Astrocyte (in vitro differentiated cells and primary cell): ENCODE data around the gene ADRA2C. TPM values are rescaled to one million over a fixed set of nuclear protein-coding genes. Genes with fewer than 3 reads are reported as not detected.

Experiments used
- DNase-seq: peaks from one replicate; pipeline ENCODE4 v3.0.0-alpha.2; 2010; ENCODE audit warnings: low read depth
- FAIRE-seq: peaks from 2 replicates; lab custom pipeline; 2011; peaks lifted over from hg19 to GRCh38; lab: Jason Lieb, UNC
- H2AFZ ChIP-seq: 2 replicates; pipeline ENCODE4 v1.6.0; 2012; ENCODE audit warnings: low read depth, low read length, inconsistent platforms
- H3K27ac ChIP-seq: 2 replicates; pipeline ENCODE4 v1.5.1; 2011; ENCODE audit warnings: low read depth, low read length, inconsistent platforms
- H3K27me3 ChIP-seq: 2 replicates; pipeline ENCODE4 v1.6.0; 2011; ENCODE audit warnings: low read length, inconsistent platforms; ENCODE audit not compliant: insufficient read depth
- H3K36me3 ChIP-seq: 2 replicates; pipeline ENCODE4 v1.5.1; 2011; ENCODE audit warnings: low read length, inconsistent platforms; ENCODE audit not compliant: insufficient read depth
- H3K4me1 ChIP-seq: 2 replicates; pipeline ENCODE4 v1.5.1; 2011; ENCODE audit warnings: low read length, inconsistent platforms; ENCODE audit not compliant: insufficient read depth
- H3K4me2 ChIP-seq: 2 replicates; pipeline ENCODE4 v1.6.0; 2012; ENCODE audit warnings: low read length, inconsistent platforms
- H3K4me3 ChIP-seq: 2 replicates; pipeline ENCODE4 v1.5.1; 2011; ENCODE audit warnings: low read depth, mild to moderate bottlenecking, low read length, inconsistent platforms; ENCODE audit not compliant: insufficient read depth
- H3K79me2 ChIP-seq: 2 replicates; pipeline ENCODE4 v1.6.0; 2012; ENCODE audit warnings: mild to moderate bottlenecking, low read length, inconsistent platforms; ENCODE audit not compliant: insufficient read depth
- H3K9ac ChIP-seq: 2 replicates; pipeline ENCODE4 v1.6.0; 2012; ENCODE audit warnings: mild to moderate bottlenecking, low read length, inconsistent platforms
- H3K9me3 ChIP-seq: 2 replicates; pipeline ENCODE4 v1.5.1; 2012; ENCODE audit warnings: low read depth, mild to moderate bottlenecking, low read length, inconsistent platforms; ENCODE audit not compliant: insufficient read depth
- H4K20me1 ChIP-seq: 2 replicates; pipeline ENCODE4 v1.6.0; 2012; ENCODE audit warnings: low read length, inconsistent platforms; ENCODE audit not compliant: insufficient read depth
- H3K27ac Mint-ChIP-seq: one replicate; pipeline ENCODE4 v1.8.0; 2021; ENCODE audit warnings: mild to moderate bottlenecking, mixed read lengths; ENCODE audit not compliant: unreplicated experiment
- H3K27me3 Mint-ChIP-seq: one replicate; pipeline ENCODE4 v1.8.0; 2021; ENCODE audit warnings: low read depth, mixed read lengths; ENCODE audit not compliant: unreplicated experiment
- H3K36me3 Mint-ChIP-seq: one replicate; pipeline ENCODE4 v1.8.0; 2021; ENCODE audit warnings: low read depth, mixed read lengths; ENCODE audit not compliant: unreplicated experiment
- H3K4me1 Mint-ChIP-seq: one replicate; pipeline ENCODE4 v1.8.0; 2021; ENCODE audit warnings: low read depth, mixed read lengths; ENCODE audit not compliant: unreplicated experiment
- H3K4me3 Mint-ChIP-seq: one replicate; pipeline ENCODE4 v1.8.0; 2021; ENCODE audit warnings: mild to moderate bottlenecking, moderate library complexity, mixed read lengths; ENCODE audit not compliant: unreplicated experiment
- H3K9me3 Mint-ChIP-seq: one replicate; pipeline ENCODE4 v1.8.0; 2021; ENCODE audit warnings: mild to moderate bottlenecking, mixed read lengths; ENCODE audit not compliant: unreplicated experiment
- EZH2 ChIP-seq: IDR thresholded peaks from 2 replicates; pipeline ENCODE4 v1.6.1; 2012; ENCODE audit warnings: mild to moderate bottlenecking, low read length, inconsistent platforms; ENCODE audit not compliant: insufficient read depth
- total RNA-seq: library from RNA; stranded (reverse); gene quantifications from 2 replicates; pipeline ENCODE4 v1.2.1, GENCODE V29; 2021
- TF ChIP-seq, protein P1 (sequence below): IDR thresholded peaks from 2 replicates; pipeline ENCODE4 v1.5.1; 2011; ENCODE audit warnings: low read depth, mild to moderate bottlenecking, inconsistent platforms, low read length, moderate library complexity; ENCODE audit not compliant: insufficient read depth

The ADRA2C gene
- total RNA-seq, 1 donor from 2014 or later, result 4.2 TPM

DNA sequence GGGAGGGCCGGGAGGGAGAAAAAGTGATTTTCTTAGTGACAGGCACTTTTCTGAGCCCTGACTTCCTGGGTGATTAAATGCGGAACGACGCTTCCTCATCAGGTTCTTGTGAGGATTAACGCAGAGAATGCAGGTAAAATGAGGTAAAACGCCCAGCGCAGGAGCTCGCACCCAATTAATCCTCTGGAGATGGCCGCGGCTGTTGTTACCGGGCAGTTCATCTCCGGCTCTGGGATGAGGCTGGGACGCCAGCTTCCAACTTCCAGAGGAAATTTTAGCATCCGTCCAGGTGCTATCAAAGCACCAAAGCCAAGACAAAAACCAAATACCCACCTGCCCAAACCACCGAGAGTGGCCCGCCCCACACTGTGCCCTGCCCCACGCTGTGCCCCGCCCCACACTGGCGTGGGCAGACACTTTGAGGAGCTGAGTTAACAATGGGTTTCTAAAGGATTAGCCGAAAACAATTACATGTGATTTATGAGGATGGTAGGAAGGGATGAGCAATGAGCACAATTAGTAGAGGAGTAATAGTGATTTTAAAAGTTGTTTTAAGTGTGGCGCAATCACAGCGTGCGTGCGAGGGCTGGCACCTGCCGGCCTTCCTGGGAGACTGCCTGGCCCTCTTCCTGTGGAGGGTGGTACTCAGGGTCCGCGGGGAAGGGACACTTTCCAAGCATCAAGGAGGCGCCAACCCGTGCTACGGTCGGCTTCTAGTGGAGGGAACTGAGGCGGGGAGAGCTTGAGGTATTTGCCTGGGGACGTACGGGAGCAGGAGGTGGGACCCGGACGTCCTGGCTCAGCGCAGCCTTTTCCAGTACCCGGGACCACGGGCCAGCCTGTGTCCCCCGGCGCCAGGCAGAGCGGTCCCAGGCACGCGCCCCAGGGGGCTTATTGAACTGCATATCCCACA, 41.6 kb upstream of the ADRA2C start:
- H2AFZ ChIP-seq, result no peak overlapping the region
- peaks cover 14% of the 10 kb centered on the region for H3K27me3 ChIP-seq
- H3K4me3 ChIP-seq, result no peak overlapping the region
- no peak overlapping the region for H3K27ac ChIP-seq
- H3K27ac Mint-ChIP-seq, result no peak overlapping the region
- H3K79me2 ChIP-seq, result no peaks in the 10 kb centered on the region
- H3K9me3 ChIP-seq, result no peaks in the 10 kb centered on the region
- DNase-seq, result no peak
- no peaks in the 10 kb centered on the region for H3K4me1 ChIP-seq
- no peaks in the 10 kb centered on the region for H4K20me1 ChIP-seq
- peaks cover 40% of the 10 kb centered on the region for H3K27me3 Mint-ChIP-seq
- H3K36me3 Mint-ChIP-seq, result no peaks in the 10 kb centered on the region
- H3K36me3 ChIP-seq, result no peaks in the 10 kb centered on the region
- no peak overlapping the region for H3K4me2 ChIP-seq
- no peak overlapping the region for H3K9ac ChIP-seq
- no peak for FAIRE-seq
- TF ChIP-seq, protein P1, sequence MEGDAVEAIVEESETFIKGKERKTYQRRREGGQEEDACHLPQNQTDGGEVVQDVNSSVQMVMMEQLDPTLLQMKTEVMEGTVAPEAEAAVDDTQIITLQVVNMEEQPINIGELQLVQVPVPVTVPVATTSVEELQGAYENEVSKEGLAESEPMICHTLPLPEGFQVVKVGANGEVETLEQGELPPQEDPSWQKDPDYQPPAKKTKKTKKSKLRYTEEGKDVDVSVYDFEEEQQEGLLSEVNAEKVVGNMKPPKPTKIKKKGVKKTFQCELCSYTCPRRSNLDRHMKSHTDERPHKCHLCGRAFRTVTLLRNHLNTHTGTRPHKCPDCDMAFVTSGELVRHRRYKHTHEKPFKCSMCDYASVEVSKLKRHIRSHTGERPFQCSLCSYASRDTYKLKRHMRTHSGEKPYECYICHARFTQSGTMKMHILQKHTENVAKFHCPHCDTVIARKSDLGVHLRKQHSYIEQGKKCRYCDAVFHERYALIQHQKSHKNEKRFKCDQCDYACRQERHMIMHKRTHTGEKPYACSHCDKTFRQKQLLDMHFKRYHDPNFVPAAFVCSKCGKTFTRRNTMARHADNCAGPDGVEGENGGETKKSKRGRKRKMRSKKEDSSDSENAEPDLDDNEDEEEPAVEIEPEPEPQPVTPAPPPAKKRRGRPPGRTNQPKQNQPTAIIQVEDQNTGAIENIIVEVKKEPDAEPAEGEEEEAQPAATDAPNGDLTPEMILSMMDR, result no peak
- TF ChIP-seq EZH2, result peak; percentile 23
- H3K4me1 Mint-ChIP-seq, result no peaks in the 10 kb centered on the region
- H3K9me3 Mint-ChIP-seq, result no peaks in the 10 kb centered on the region
- H3K4me3 Mint-ChIP-seq, result no peak overlapping the region

DNA sequence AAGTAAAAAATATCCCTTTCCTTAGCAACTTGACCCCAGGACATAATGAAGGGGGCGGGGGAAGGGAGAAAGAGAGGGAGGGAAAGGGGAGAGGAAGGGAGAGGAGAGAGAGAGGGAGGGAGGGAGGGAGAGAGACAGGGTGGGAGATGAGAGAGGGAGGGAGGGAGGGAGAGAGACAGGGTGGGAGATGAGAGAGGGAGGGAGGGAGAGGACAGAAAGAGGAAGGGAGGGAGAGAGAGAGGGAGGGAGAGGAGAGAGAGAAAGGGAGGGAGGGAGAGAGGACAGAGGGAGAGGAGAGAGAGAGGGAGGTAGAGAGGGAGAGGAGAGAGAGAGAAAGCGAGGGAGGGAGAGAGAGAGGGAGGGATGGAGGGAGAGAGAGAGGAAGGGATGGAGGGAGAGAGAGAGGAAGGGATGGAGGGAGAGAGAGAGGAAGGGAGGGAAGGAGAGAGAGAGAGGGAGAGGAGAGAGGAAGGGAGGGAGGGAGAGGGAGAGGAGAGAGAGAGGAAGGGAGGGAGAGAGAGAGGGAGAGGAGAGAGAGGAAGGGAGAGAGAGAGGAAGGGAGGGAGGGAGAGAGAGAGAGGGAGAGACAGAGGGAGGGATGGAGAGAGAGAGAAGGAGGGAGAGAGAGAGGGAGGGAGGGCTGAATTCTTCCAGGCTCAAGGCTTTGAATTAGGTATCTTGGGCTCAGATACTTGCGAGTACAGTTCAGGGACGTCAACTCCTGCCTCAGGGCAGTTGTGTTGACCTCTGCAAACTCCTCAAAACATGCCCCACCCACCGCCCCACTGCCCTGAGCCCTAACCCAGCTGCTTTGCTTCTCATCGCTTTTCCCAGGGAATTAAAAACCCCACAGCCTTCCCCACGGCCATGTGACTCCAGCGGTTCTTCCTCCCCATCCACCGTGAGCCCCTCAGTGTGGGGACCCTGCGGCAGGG, 40.0 kb upstream of the ADRA2C start:
- no peak for FAIRE-seq
- no peak overlapping the region for H3K4me3 Mint-ChIP-seq

More for the DNA sequence above, 40.0 kb upstream of the ADRA2C start:
- TF ChIP-seq, protein P1, result no peak
- no peak for TF ChIP-seq EZH2
- Histone ChIP-seq H3K9ac (no peak overlapping the region), H3K9me3 (no peaks in the 10 kb centered on the region), H3K4me3 (no peak overlapping the region), H3K4me2 (no peak overlapping the region), H3K27ac (no peak overlapping the region), H3K4me1 (no peaks in the 10 kb centered on the region), H4K20me1 (no peaks in the 10 kb centered on the region), H2AFZ (no peak overlapping the region), H3K36me3 (no peaks in the 10 kb centered on the region), H3K79me2 (no peaks in the 10 kb centered on the region), H3K27me3 (peaks cover 14% of the 10 kb centered on the region)
- no peak for DNase-seq
- Mint-ChIP-seq H3K27me3 (peaks cover 29% of the 10 kb centered on the region), H3K4me1 (no peaks in the 10 kb centered on the region), H3K9me3 (no peaks in the 10 kb centered on the region), H3K27ac (no peak overlapping the region), H3K36me3 (no peaks in the 10 kb centered on the region)
